Measurements from ENCODE around the gene DIS3L2.
"Not testable (repeated sequence)": the region's sequence is repeated elsewhere in the genome, so short reads cannot be mapped to it uniquely, and the experiment has no call there.

DIS3L2 gene

DNA sequence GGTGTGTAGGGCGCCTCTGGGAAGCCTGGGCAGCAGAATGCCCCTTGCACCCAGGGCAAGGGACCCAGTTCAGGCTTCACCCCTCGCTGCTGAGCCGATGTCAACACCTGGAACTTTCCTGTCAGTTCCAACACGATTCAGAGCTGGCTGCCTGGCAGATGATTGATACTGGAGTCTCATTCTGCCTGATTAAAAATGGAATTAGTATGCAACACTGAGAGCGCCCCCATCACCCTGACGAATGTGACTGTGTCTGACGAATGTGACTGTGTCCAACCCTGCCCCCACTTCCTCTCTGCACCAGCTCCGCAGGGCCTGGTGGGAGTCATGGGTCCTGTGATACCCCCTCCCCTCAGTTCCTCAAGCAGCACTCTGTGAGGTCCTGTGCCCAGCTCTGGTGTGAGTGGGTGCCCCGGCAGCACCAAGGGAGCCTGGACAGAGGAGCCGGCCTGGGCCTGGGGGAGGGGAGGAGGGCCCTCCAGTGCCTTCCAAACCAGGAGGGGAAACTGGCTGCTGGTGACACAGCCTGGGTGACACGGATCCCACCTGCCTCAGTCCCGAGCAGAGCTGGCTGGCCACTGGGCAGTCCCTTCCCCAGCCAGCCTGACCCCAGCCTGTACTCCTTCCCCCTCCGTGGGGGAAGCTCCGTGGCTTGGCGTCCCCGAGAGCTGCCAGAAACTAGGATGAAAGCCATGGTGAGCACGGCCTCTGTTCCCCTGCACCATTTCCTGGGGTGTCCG lies 375.6 kb downstream of the DIS3L2 start:
- no peak for DNase-seq

DNA sequence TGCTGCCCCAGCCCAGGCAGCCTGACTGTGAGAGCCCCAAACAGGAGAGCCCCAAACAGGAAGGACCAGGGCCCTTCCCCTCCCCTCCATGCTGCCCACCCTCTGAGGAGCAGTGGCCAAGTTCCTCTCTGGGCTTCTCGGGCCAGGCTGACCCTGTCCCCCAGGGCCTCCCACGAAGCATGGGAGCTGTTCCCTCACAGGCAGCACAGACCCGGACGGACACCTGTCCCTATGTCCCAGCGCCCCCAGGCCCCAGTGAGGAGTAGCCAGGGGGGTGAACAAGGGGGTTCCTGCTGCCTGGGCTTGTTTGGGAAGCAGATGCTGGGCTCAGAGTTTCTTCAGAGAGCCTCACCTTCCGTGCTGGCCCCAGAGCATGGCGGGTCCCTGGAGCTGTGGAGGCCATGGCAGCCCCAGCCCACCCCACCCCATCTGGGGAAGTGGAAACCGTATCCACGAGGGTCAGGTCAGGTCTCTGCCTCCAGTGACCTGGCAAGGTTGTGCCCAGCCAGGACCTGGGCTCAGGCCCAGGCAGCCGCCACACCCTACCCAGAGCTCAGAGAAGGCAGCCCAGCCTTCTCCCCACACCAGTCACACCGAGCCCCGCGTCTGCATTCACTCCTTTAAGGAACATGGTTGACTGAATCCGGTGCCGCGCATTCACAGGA lies 376.7 kb downstream of the DIS3L2 start:
- not testable (repeated sequence) for DNase-seq

DNA sequence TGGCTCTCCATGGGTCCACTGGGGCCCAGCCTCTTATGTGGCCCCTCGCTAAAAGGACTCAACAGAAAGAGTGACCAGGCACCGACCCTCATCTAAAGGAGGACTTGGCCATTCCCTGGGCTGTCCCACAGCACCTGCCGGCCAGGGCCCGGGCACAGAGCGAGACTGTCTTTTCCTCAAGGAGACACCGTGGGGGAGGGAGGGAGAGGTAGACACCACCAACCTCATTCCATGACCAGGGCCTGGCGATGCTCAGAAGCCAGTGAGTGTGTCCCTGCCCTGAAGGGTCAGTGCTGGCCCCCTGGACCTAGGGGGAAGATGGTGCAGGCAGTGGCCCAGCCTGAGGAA lies 377.2 kb downstream of the DIS3L2 start:
- DNase-seq = no peak

DNA sequence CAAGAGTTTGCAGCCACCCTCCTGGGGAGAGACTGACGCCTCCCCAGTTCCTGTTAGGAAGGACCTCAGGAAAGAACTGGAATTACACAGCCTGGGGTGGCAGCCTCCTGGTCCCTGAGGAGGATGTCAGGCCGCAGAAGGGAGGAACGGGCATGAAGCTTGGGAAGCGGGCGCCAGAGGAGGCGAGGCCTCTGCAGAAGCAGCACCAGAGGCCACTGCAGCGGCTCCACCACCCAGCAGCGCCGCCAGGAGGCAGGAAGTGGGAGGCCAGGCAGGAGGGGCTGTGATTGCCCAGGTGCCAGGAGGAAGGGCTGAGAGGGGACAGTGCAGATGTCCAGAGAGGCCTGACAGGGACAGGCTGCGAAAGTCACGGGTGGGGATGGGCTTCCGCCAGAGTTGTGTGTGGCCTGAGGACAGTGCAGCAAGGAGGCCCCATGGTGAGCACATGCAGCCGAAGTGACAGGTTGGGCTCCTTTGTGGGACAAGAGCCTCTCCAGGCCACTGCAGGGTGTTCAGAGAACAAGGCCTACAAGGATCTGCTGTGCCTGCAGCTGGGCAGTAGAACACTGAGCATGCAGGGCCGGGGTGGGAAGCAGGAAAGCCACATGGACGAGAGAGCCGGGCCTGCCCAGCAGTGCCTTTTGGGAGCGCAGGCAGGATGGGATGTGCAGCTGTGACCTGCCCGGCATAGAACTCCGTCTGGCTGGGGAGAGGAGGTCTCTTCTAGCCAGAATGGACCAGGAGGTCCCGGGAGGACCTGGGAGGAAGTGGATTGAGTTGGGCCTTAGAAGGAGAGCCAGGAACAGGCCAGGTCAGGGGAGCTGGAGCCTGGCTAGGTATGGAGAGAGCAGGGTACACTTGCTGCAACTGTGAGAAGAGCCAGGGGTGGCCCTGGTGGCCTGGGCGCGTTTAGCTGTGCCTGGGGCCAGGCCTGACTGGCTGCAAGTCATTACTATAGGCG lies 377.9 kb downstream of the DIS3L2 start:
- no peak for DNase-seq

DNA sequence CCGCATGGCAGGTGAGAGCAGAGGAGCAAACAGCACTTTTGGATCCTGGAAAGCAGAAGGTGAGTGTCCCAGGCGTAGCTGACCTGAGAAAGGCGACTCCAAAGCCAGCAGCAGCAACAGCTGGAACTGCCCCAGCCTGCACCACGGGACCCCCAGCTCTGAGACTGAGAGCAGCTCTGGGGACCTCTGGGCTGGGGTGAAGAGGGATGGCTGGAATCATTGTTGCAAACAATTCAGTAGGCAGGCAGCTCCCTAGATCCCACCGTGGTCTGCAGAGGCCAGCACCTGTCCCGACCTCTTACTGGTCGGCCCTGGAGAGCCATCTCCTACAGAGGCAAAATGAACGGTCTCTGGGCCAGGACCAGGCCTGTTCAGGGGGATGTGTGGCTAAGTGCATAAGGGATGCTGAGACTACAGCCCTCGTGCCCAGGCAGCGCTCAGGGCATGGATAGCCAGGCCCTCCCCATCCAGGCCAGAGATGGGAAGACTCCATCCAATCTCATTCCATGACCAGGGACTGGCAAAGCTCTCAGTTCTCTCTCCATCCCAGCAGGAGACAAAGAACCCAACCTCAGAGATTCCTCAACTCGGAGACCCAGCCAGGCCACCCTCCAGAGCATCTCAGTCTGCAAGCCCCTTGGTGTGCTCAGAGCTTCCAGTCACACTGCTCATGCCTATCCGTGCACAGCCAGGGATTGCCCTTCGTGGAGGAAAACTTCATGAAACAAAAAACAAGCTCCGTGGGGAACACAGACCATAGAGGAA lies 378.8 kb downstream of the DIS3L2 start:
- no peak for DNase-seq

DNA sequence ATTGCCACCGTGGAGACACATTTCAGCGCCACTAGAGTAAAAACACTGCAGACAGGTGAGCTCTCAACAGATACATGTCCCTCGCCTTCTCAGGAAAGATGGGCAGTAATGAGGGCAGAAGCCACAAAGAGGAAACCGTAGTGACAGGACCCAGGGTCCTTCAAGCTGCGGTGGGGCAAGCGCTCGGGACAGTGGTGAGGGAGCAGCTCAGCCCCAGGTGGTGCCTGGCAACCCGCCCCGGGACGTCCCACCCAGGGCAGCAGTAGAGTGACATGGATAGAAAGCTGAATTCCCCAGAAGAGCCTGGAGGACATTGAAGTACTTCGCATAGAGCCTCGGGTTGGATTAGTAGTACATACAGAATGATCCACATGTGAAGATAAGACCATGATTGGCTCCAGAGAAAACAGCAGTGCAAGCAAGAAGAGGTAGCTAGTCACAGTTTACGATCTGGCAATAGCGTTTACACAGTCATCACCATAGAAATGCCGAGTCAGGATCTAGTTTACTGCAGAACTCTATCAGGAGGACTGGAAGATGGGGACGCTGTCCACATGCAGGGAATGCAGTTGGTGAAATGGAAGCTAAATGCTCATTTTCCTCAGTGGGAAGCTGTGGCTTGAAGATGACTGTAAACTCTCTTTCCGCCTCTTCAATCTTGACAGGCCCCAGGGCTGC lies 379.7 kb downstream of the DIS3L2 start:
- DNase-seq = no peak

DNA sequence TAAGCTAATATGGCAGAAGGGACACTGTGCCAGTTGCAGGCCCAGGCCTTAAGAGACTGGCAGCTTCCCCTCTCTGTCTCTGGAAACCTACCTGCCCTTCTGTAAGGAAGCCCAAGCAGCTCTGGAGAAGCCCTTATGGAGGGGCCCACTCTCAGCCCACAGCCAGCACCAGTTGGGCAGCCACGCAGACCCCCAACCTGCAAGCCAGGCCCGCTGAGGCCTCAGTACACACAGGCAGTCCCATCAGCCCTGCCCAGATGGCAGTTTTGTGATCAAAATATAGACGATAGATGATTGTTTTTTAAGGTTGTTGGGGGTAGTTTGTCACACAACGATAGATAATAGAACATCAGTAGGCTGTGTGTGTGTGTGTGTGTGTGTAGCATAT lies 380.2 kb downstream of the DIS3L2 start:
- no peak for DNase-seq

DNA sequence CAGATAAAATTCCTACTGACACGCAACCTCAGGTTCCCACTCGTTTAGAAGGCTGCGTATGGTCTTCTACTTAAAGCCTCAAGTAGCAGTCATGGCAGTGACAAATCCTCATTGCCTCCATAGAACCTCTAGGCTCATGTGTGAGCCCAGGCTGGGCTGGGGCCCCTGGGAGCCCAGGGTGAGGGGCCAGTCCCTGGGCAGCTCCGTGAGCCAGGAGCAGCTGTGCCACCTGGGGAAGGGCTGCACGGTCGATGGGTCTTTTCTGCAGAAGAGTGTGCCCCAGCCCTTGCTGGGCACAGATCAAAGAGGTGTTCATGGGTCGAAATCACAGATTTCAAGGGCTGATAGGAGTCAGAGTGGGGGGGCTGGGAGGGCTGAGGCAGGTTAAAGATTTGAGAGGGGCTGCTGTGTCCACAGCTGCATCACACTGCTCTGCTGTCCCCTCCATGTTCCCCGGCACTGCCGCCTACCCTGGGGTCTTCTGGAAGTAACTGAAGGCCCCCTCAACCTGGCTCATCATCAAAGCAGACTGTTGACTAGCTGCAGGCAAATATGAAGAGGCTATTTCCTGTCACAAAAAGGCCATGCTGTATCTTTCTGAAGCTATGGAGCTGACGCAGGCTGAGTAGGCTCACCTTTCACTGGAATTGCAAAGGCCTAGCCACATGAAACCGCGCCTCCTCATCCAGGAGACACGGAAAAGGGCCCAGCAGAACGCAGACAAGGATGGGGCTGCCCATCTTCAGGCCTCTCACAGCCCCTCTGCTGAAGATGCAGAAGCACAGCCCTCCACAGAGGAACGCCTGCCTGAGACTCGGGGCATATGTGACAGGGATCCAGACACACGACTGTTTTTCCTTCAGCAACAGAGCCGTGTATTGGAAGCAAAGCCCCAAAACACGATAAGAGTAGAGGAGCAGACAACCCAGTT lies 381.4 kb downstream of the DIS3L2 start:
- DNase-seq = no peak

DNA sequence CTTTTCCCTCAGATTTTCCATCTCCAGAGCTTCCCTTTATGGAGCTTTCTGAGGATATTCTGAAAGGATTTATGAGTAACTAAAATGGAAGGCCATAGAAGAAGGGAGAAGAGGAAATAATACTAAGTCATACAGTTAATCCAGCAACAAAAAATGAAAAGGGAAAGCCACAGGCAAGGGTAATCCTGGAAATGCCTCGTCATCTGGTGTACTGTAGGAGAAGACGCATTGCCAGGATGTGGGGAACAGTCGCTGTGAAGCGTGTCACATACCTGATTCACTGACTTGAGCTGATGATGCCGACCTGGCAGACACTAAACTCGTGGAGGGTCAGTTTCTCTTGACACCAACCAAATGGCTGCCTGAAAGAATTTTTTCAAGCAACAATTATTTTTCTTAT lies 382.3 kb downstream of the DIS3L2 start:
- no peak for DNase-seq

DNA sequence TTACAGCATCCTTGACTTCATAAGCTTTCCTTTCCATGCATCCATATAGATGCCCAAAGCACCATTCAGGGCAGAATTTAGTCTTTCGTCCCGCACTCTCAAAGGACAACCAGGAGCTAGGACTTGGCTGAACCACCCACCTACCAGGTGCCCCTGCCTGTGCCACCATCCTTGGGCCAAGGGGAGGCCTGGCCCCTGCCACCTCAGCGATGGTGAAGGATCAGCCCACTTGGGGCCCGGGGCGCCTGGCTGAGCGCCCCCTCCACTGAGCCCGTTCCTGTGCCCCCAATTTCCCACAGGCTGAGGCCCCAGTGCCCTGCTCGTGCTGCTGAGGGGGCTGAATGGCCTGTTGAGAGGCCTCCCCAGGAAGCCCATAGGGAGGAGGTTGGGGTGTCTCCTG lies 383.7 kb downstream of the DIS3L2 start:
- DNase-seq = no peak

DNA sequence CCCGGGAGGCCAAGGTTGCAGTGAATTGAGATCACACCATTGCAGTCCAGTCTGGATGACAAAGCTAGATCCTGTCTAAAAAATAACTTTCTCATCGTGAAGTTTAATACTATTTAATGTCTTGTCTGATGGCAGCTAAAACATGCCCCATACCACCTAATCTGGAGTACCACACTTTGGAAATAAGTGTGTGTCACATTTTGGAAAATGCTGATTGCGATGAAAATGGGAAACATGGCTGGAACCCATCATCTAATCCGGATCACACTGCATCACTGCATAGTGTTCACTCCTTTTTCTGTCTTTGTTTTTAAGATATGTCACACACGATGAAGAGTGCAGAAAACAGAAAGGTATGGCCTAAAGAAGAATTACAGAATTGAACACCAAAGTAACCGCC lies 385.9 kb downstream of the DIS3L2 start:
- DNase-seq = no peak

DNA sequence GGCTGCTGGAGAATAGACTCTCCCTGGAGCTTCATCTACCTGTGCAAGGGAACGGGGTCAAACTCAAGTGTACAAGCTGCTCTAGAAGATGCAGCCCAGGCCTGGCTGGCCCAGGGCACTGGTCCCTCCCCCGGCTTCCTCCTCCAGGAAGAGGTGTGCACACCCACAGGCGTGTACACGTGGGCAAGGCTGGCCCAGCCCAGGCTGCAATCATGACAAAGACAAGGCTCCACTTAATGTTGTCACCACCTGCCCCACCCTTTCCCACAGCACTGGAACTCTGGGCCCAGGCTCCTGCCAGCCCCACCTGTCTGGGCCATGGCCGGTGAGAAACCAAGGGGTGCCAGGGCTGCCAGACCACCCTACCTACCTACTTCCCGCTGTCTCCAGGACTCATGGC lies 387.4 kb downstream of the DIS3L2 start:
- DNase-seq = peak; percentile 8

DNA sequence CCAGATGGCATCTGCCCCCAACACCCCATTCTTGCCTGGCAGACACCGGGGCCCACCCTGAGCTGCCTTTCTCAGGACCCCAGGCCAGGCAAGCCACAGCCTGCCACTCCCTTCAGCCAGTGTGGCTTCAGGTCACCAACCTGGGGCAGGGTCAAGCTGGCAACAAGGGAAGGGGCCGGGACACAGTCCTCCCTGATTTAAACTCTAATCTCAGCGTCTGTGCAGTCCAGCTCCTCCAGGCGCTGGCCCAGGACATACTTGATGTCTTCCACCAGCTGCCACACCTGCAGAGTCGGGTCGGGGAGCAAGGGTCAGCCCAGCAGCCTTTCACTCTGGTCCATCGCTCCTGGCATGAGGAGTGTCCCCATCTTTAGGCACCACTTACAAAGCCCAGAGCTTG lies 388.0 kb downstream of the DIS3L2 start:
- no peak for DNase-seq

DNA sequence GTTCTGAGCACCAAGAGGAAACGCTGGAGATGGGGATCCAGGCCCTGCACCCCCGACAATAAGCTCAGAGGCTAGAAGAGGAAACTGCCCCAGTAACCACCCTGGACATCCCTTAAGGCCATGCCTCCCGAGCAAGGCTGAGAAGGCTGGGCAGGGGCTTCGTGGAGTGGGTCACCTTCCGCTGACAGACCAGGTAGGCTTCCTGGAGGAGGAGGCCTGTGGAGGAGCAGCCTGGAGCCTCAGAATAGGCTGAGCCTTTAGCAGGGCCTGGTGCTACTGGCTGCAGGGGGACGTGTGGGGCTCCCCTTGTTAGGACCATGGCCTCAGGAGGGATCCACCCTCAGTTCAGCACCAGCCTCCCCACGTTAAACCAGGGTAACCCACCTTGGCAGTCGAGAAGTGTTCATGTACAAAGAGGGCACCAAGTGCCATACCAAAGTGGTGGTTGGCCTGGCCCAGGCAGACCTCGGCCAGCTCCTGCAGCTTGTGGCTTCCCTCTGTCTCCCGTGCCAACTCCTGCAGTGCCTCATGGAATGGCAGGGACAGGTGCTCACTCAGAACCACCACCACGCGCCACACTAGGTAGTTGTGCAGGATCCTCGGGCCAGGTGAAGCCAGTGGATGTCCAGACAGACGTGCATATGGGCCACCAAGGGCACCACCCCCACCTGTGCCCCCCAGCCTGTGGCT lies 388.6 kb downstream of the DIS3L2 start:
- no peak for DNase-seq

DNA sequence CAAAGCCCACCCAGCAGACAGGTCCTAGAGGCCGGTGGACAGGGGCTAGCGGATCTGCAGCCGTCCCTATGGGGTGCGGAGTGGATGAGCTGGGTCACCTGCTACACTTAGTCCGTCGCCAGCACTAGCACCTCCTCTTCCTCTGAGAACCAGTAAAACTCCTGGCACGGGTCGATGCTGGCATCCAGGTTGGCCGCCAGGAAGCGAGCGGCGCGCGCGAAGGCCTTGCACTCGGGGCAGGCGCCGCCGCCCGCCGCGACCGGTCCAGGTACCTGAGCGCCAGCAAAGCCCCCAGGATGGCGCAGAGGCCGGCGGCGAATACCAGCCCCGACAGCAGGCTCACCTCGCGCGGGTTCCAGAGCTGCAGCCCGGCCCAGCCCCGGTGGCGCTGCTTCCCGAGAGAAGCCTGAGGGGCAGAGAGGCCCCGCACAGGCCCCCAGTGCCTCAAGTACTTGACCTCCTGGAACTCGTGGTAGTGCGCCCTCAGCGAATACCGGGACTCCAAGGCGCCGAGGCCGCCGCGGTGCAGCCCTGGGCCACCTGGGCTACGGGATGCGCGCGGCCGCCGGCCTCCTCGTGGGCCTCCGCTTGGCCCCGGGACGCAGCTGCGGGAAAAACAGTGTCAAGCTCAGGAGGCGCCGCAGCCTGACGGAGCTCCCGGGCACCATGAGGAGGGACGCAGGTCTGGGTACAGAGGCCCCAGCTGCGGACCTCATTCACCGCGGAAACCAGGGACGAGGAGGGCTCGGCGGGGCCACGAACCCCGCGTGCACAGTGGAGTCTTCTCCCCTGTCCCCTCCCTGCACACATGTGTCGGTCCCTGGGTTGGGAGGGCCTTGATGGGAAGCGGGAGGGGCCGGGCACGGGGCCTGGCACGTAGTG lies 389.5 kb downstream of the DIS3L2 start:
- DNase-seq = no peak

DNA sequence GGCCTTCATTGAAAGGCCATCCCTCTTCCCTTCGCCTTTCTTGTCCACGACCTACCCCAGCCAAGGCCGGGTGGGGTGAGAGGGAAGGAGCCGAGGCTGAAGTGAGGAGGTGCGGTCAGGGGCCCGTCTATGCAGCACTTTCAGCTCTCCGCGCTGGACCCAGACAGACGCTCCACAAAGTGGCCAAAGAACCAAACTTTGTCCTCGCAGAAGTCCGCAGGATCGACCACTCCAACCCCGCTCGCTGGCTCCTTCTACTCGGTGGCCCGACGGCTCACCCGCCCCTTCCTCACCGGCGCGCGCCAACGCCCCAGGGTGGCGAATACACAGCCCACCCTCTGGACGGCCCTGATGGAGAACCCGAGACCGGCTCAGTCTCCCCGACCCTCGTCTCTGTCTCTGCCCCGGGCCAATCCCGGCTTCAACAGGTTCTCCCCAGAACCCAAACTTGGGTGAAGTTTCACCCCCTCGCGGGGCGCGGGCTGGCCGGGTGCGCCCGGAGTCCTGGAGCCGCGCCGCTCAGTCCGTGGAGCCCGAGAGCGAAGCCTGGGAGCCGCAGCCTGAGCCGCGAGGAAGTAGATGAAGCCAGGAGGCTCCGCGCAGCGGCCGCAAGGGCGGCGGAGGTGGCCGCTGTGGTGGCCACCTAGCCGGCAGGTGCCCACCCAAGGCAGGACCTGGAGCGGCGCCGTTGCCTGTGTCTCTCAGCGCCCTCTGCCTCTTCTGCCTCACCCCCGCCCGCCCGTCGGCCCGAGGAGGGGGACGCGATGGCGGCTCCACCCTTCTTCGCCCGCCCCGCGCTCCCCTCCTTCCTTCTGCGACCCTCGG lies 390.4 kb downstream of the DIS3L2 start:
- DNase-seq = no peak

DNA sequence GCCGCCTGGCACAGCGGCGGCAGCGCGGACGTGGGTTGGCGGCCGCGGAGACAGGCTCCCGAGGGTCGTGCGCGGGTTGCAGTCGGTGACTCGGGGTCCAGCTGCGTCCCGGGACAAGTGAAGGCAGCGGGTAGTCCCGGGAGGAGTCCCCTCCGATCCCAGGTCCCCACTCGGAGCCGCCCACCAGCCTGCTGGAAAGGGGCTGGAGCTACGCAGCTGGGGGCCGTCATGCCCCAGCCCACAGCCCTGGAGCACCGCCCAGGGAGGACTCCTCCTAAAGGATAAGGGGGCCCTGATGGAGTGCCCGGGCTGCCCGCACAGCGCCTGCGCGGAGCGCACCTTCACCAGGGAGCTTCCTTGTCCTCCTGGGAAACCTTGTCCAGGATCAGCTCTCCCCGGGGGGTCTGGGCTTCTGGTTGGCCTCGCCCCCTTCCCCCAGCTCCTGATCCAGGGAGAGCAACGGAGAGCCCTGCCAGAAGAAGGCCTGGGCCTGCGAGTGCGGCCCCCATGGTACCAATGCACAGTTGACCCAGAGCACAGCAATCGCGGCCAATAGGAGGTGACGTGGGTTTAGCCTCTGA lies 391.1 kb downstream of the DIS3L2 start:
- no peak for DNase-seq

DNA sequence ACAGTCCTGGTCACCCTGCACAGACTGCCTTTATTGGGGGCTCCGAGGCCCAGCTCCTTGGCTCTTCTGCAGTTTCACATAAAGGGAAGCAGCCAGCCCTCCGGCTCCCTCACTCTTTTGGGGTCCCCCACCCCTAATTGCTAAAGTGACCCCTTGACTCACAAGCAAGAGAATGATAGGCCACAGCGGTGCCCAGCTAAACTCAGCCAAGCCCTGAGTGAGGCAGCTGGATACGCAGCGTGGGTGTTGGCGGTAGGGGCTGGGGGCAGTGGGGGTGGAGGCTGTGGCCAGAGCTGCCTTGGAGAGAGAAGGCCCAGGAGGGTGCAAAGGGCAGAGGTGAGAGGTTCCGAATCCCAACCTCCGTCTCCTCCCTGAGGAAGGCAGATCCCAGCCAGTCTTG lies 391.6 kb downstream of the DIS3L2 start:
- no peak for DNase-seq
